Duodenal mucosa (tissue), 2 donors: ENCODE results near the gene F10.

Source experiments
- H3K27ac ChIP-seq: one replicate; pipeline ENCODE4 v1.7.0; 2013; ENCODE audit warnings: low read depth, low read length
- H3K27me3 ChIP-seq, 2 donors: one replicate each; pipeline ENCODE4 v1.7.0; 2013; ENCODE audit warnings: low read length in 2 of 2, control low read depth in 1 of 2; ENCODE audit not compliant: insufficient read depth in 2 of 2, control insufficient read depth in 1 of 2
- H3K36me3 ChIP-seq, 2 donors: one replicate each; pipeline ENCODE4 v1.7.0; 2013; ENCODE audit warnings: low read length in 2 of 2, control low read depth in 1 of 2; ENCODE audit not compliant: insufficient read depth in 2 of 2, control insufficient read depth in 1 of 2
- H3K4me1 ChIP-seq, 2 donors: one replicate each; pipeline ENCODE4 v1.7.0; 2013; ENCODE audit warnings: low read length in 2 of 2, control low read depth in 1 of 2; ENCODE audit not compliant: insufficient read depth in 2 of 2, control insufficient read depth in 1 of 2
- H3K4me3 ChIP-seq, 2 donors: one replicate each; pipeline ENCODE4 v1.7.0; 2013; ENCODE audit warnings: low read length in 2 of 2, low read depth in 1 of 2
- H3K9ac ChIP-seq, 2 donors: one replicate each; pipeline ENCODE4 v1.7.0; 2013; ENCODE audit warnings: low read length in 2 of 2, low read depth in 1 of 2
- H3K9me3 ChIP-seq, 2 donors: one replicate each; pipeline ENCODE4 v1.7.0; 2013; ENCODE audit warnings: low read length in 2 of 2, control low read depth in 1 of 2; ENCODE audit not compliant: control insufficient read depth in 1 of 2

F10 gene

GRCh38 chr13:113123226-113124201 lies 915 bp downstream of the F10 start:
- peak overlapping the region; percentile 8 to 18 for H3K9ac ChIP-seq
- H3K36me3 ChIP-seq = no peaks in the 10 kb centered on the region
- H3K4me3 ChIP-seq = peak overlapping the region in 1 of 2 donors; percentile 30
- H3K9me3 ChIP-seq = no peaks in the 10 kb centered on the region
- H3K4me1 ChIP-seq = peaks cover 9 to 10% of the 10 kb centered on the region in 2 donors
- H3K27me3 ChIP-seq = no peaks in the 10 kb centered on the region
- no peak overlapping the region for H3K27ac ChIP-seq

- Histone ChIP-seq H3K4me1 (peaks cover 9 to 10% of the 10 kb centered on the region in 2 donors), H3K27ac (no peak overlapping the region), H3K27me3 (no peaks in the 10 kb centered on the region), H3K9me3 (no peaks in the 10 kb centered on the region), H3K36me3 (no peaks in the 10 kb centered on the region), H3K9ac (no peak overlapping the region), H3K4me3 (no peak overlapping the region)
These were observed 1.8 kb downstream of the F10 start for GRCh38 chr13:113124211-113124970.

- Histone ChIP-seq H3K9ac (no peak overlapping the region), H3K4me1 (peaks cover 9 to 10% of the 10 kb centered on the region in 2 donors), H3K27me3 (no peaks in the 10 kb centered on the region), H3K4me3 (no peak overlapping the region), H3K9me3 (no peaks in the 10 kb centered on the region), H3K36me3 (no peaks in the 10 kb centered on the region), H3K27ac (no peak overlapping the region)
These were observed 3.1 kb downstream of the F10 start for GRCh38 chr13:113125506-113126264.

- Histone ChIP-seq H3K9ac (no peak overlapping the region), H3K4me1 (peaks cover 9 to 10% of the 10 kb centered on the region in 2 donors), H3K27ac (no peak overlapping the region), H3K9me3 (no peaks in the 10 kb centered on the region), H3K36me3 (no peaks in the 10 kb centered on the region), H3K27me3 (no peaks in the 10 kb centered on the region), H3K4me3 (no peak overlapping the region)
These were observed 3.9 kb downstream of the F10 start for GRCh38 chr13:113126265-113127150.

- no peaks in the 10 kb centered on the region for H3K36me3 ChIP-seq
- no peak overlapping the region for H3K4me3 ChIP-seq
- H3K9me3 ChIP-seq = no peaks in the 10 kb centered on the region
- H3K27ac ChIP-seq = no peak overlapping the region
- H3K4me1 ChIP-seq = no peaks in the 10 kb centered on the region
- H3K9ac ChIP-seq = no peak overlapping the region
- H3K27me3 ChIP-seq = peaks cover 0 to 5% of the 10 kb centered on the region in 2 donors
These were observed 6.9 kb downstream of the F10 start for GRCh38 chr13:113129480-113129879.

GRCh38 chr13:113129921-113130750 lies 7.5 kb downstream of the F10 start:
- H3K4me3 ChIP-seq = peak overlapping the region in 1 of 2 donors; percentile 32
- H3K9ac ChIP-seq = no peak overlapping the region
- no peaks in the 10 kb centered on the region for H3K36me3 ChIP-seq
- no peaks in the 10 kb centered on the region for H3K9me3 ChIP-seq
- no peak overlapping the region for H3K27ac ChIP-seq
- H3K4me1 ChIP-seq = no peaks in the 10 kb centered on the region
- H3K27me3 ChIP-seq = peaks cover 0 to 5% of the 10 kb centered on the region in 2 donors

GRCh38 chr13:113135281-113135760 lies 12.7 kb downstream of the F10 start:
- Histone ChIP-seq H3K9ac (no peak overlapping the region), H3K27me3 (peaks cover 0 to 5% of the 10 kb centered on the region in 2 donors), H3K4me1 (no peaks in the 10 kb centered on the region), H3K4me3 (no peak overlapping the region), H3K27ac (no peak overlapping the region), H3K36me3 (no peaks in the 10 kb centered on the region), H3K9me3 (no peaks in the 10 kb centered on the region)

GRCh38 chr13:113137691-113138298 lies 15.2 kb downstream of the F10 start:
- H3K9ac ChIP-seq = no peak overlapping the region
- H3K27ac ChIP-seq = no peak overlapping the region
- no peaks in the 10 kb centered on the region for H3K4me1 ChIP-seq
- no peaks in the 10 kb centered on the region for H3K9me3 ChIP-seq
- no peak overlapping the region for H3K4me3 ChIP-seq
- H3K27me3 ChIP-seq = no peaks in the 10 kb centered on the region
- H3K36me3 ChIP-seq = no peaks in the 10 kb centered on the region
